ENCODE measurements around the gene CPEB4. TPM values are rescaled to one million over a fixed set of nuclear protein-coding genes. Genes with fewer than 3 reads are reported as not detected.

CPEB4 gene
- total RNA-seq, 2 donors from 2014 or later: 42.1 to 42.8 TPM

- intact Hi-C loops (cut with DNase I, micrococcal nuclease): no loop called here
- ATAC-seq (no peak), DNase-seq (no peak)
These were observed 101.4 kb downstream of the CPEB4 start for GRCh38 chr5:173989432-173990082.

DNA sequence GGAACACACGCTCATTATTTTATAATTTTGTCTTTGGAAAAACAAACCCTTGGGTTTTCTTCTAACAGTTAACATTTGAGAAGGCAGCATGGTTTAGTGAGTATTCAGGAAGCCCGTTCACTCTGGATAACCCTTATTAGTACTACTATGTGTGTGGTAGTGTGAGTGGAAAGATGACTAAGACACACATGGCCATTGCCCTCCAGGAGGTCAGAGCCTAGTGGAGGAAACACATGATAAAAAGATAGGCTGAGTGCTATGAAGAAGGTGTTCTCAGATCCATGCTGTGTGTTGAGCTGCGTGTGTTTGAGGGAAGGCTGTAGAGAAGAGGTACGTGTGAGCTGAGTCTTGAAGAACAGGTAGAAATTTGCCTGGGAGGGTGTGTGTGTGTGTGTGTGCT lies 109.2 kb downstream of the CPEB4 start:
- ATAC-seq (no peak), DNase-seq (no peak)
- intact Hi-C loops (cut with DNase I, micrococcal nuclease): no loop called here

DNA sequence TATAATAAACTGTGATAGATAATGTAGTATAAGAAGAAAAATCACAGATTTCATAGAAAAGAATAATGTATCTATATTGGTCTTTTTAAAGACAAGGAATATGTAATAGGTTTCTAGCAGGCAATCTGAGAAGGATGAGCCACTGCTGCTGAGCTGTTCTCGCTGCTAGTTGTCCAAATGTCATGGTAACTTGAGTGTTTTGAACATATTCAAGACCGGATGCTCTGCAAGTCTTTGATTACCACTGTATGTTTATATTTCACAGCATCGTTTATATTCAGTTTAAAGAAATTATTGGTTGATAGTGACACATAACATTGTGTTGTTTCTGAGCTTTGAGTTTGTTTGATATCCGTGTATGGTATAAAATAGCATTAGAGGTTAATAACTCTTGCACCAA lies 110.4 kb downstream of the CPEB4 start:
- ATAC-seq (no peak), DNase-seq (no peak)
- intact Hi-C loops (cut with DNase I, micrococcal nuclease): no loop called here

GRCh38 chr5:174000076-174000475 lies 111.9 kb downstream of the CPEB4 start:
- ATAC-seq: no peak
- no peak for DNase-seq
- intact Hi-C loops (cut with DNase I, micrococcal nuclease): no loop called here

DNA sequence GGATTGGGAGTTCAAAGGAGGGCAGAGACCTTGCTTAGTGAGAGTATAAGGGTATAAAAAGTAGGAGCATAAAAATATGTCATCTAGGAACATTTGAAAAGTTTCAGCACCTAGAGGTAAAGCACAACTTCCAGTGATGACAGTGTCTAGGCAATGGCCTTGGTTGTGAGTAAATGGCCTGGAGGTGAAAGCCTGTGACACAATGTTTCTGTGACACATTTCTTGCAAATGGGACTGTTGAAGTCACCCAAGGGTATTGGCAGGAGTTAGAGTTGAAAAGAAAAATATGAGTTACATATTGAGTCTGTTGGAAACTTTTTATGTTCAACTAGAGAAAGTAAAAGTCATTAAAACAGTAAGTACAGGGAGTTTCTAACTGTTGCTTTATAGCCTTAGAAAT lies 115.6 kb downstream of the CPEB4 start:
- DNase-seq (no peak), ATAC-seq (no peak)
- intact Hi-C loops (cut with DNase I, micrococcal nuclease): no loop called here

DNA sequence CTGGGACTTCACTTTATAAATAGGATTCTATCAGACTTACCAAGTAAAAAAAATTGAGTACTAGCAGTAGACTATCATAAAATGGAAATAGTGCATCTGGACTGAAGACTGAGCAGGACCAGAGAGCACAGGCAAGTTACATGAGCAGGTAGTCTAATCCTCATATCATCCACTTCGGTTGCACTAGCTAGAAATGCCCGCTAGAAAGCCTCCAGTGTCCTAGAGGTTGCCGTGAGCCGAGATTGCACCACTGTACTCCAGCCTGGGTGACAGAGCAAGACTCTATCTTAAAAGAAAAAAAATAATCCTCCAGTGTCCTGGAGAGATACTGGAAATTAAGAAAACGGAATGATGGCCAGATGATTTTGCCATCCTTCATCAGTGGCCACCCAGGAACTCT lies 120.8 kb downstream of the CPEB4 start:
- ATAC-seq (no peak), DNase-seq (no peak)
- intact Hi-C loops (cut with DNase I, micrococcal nuclease): no loop called here

DNA sequence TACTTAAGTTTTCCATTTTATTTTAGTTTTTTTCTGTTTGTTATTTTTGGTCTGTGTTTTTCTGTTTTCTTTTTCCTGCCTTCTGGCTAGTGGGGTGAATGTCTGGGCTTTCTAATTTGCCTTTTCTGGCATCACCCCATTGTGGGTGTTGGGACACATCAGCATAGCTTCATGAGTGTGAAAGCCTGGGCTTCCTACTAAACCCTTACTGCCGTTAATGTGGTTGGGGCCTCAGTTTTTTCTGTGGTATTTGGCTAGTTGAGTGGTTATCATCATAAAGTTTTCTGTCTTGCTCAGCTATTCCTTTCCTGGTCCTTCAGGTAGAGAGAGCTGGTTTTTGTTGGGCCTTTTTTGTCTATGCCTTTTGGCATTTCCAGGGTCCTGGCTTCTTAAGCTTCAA lies 122.2 kb downstream of the CPEB4 start:
- DNase-seq (no peak), ATAC-seq (no peak)
- intact Hi-C loops (cut with DNase I, micrococcal nuclease): no loop called here

DNA sequence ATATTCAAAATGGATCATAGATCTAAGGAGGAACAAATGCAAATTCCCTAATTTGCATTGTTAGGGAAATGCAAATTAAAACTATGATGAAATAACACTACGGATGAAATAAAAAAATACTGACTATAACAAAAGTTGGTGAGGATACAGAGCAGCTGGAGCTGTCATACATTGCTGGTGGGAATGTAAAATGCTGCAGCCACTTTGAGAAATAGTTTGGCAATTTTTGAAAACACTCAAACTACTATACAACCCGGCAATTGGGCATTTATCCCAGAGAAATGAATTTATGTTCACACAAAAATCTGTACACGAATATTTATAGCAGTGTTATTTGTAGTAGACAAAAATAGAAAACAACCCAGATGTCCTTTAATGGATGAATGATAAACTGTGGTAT lies 123.3 kb downstream of the CPEB4 start:
- ATAC-seq: no peak
- intact Hi-C loops (cut with DNase I, micrococcal nuclease): no loop called here
- no peak for DNase-seq

Other genes starting within 250 kb of the CPEB4 start
- not detected for gene C5orf47, start 100.8 kb downstream of the CPEB4 start, total RNA-seq
- gene NSG2, start 157.4 kb downstream of the CPEB4 start, total RNA-seq: 1 to 10 TPM in 1 of 2 donors, under 1 TPM in 1; 0.95 to 1.4 TPM

Measured in left colon (tissue), 2 donors.